Activated CD4-positive, alpha-beta T cell treated with anti-CD3 and anti-CD28 coated beads for 36 hours (primary cell): ENCODE data around the gene SNRNP70. TPM values are rescaled to one million over a fixed set of nuclear protein-coding genes. Genes with fewer than 3 reads are reported as not detected.

ENCODE experiments used
- ATAC-seq: fragments of 200-7000 bp; cut with Tn5 transposase; one replicate; pipeline ENCODE4 v1.10.0; 2021; ENCODE audit warnings: mild to moderate bottlenecking, moderate library complexity
- CTCF ChIA-PET: fragments of 350-600 bp; sonication (Branson Sonifier 250); formaldehyde crosslinking; loops from one replicate; lab custom pipeline; 2021; ENCODE audit warnings: antibody characterized with exemption; lab: Charles Lee
- POLR2A ChIA-PET: fragments of 350-600 bp; sonication (Branson Sonifier 250); formaldehyde crosslinking; loops from one replicate; lab custom pipeline; 2021; ENCODE audit warnings: antibody characterized with exemption, inconsistent platforms; lab: Charles Lee
- DNase-seq: peaks from one replicate; pipeline ENCODE4 v3.0.0-alpha.2; 2020
- H3K27ac Mint-ChIP-seq: one replicate; pipeline ENCODE4 v1.8.0; 2021; ENCODE audit warnings: mixed read lengths
- H3K27me3 Mint-ChIP-seq: one replicate; pipeline ENCODE4 v1.8.0; 2021; ENCODE audit warnings: mixed read lengths
- H3K36me3 Mint-ChIP-seq: one replicate; pipeline ENCODE4 v1.8.0; 2021; ENCODE audit warnings: low read depth, mixed read lengths
- H3K4me1 Mint-ChIP-seq: one replicate; pipeline ENCODE4 v1.8.0; 2021; ENCODE audit warnings: mixed read lengths
- H3K4me3 Mint-ChIP-seq: one replicate; pipeline ENCODE4 v1.8.0; 2021; ENCODE audit warnings: mild to moderate bottlenecking, moderate library complexity, mixed read lengths
- H3K9me3 Mint-ChIP-seq: one replicate; pipeline ENCODE4 v1.8.0; 2021; ENCODE audit warnings: low read depth, mixed read lengths
- intact Hi-C, 2 experiments: fragments of 100-400 bp; cut with DNase I in 1 of 2; cut with micrococcal nuclease in 1 of 2; formaldehyde crosslinking; loops; one replicate each; pipeline versions ENCODE4 v1.14.2 to v1.15.1; 2022 to 2024; cut with DNase I, micrococcal nuclease
- total RNA-seq, 2 experiments: library from RNA; stranded (reverse); gene quantifications; one replicate each; pipeline ENCODE4 v1.2.3, GENCODE V29; 2021

SNRNP70 gene
- total RNA-seq, 2 experiments from 2014 or later: 225 to 306 TPM

GRCh38 chr19:49148044-49148682, 62.9 kb downstream of the SNRNP70 start:
- POLR2A ChIA-PET: no interaction called here
- DNase-seq (no peak), ATAC-seq (no peak)
- Mint-ChIP-seq H3K4me1 (peaks cover 28% of the 10 kb centered on the region), H3K4me3 (no peak overlapping the region), H3K27ac (no peak overlapping the region), H3K9me3 (no peaks in the 10 kb centered on the region), H3K36me3 (peaks cover 2% of the 10 kb centered on the region), H3K27me3 (peaks cover 51% of the 10 kb centered on the region)
- intact Hi-C loops: loop anchor here in 1 of 2 experiments (5.0 to 10.0 kb wide), 2 partner anchors 44 to 153 kb away; partner anchors contain the start of genes GYS1 and RUVBL2
- CTCF ChIA-PET: interaction anchor here (0.6 to 1.9 kb wide), 5 partner anchors 9 to 386 kb away, joined by 3 to 7 read pairs (median 4); partner anchors contain the start of genes GYS1 and RUVBL2

GRCh38 chr19:49148784-49149651, 63.8 kb downstream of the SNRNP70 start:
- ATAC-seq: peak; percentile 53
- ChIA-PET POLR2A (interaction anchor here (0.9 kb wide), 1 partner anchor 20 kb away, joined by 3 read pairs; no protein-coding TSS in a partner anchor), CTCF (interaction anchor here (0.6 to 1.9 kb wide), 6 partner anchors 10 to 385 kb away, joined by 3 to 7 read pairs (median 4); partner anchors contain the start of genes GYS1 and RUVBL2)
- H3K36me3 Mint-ChIP-seq: peaks cover 2% of the 10 kb centered on the region
- peaks cover 58% of the 10 kb centered on the region for H3K27me3 Mint-ChIP-seq
- peaks cover 28% of the 10 kb centered on the region for H3K4me1 Mint-ChIP-seq
- H3K4me3 Mint-ChIP-seq: peak overlapping the region; percentile 67
- no peak overlapping the region for H3K27ac Mint-ChIP-seq
- intact Hi-C loops: loop anchor here (1.0 to 10.0 kb wide), 4 partner anchors 16 to 154 kb away; partner anchors contain the start of genes GYS1 (in 1 of the 2) and RUVBL2 (in 1 of the 2)
- DNase-seq: peak; percentile 93
- no peaks in the 10 kb centered on the region for H3K9me3 Mint-ChIP-seq

- Mint-ChIP-seq H3K4me1 (peaks cover 28% of the 10 kb centered on the region), H3K27me3 (peaks cover 64% of the 10 kb centered on the region), H3K27ac (no peak overlapping the region), H3K4me3 (peak overlapping the region; percentile 67), H3K36me3 (peaks cover 2% of the 10 kb centered on the region), H3K9me3 (no peaks in the 10 kb centered on the region)
- ChIA-PET POLR2A (interaction anchor here (0.9 kb wide), 1 partner anchor 21 kb away, joined by 3 read pairs; no protein-coding TSS in a partner anchor), CTCF (interaction anchor here (0.6 to 1.9 kb wide), 5 partner anchors 10 to 156 kb away, joined by 3 to 7 read pairs (median 5); partner anchors contain the start of genes GYS1 and RUVBL2)
- DNase-seq (no peak), ATAC-seq (no peak)
- intact Hi-C loops: loop anchor here (1.0 to 10.0 kb wide), 7 partner anchors 16 to 293 kb away; partner anchors contain the start of genes CGB7 (in 1 of the 2), GYS1 (in 1 of the 2), LHB (in 1 of the 2) and RUVBL2 (in 1 of the 2)
Measured at GRCh38 chr19:49149652-49150105, 64.4 kb downstream of the SNRNP70 start.

GRCh38 chr19:49150106-49150943, 65.1 kb downstream of the SNRNP70 start:
- ATAC-seq (no peak), DNase-seq (peak; percentile 61)
- Mint-ChIP-seq H3K36me3 (peaks cover 2% of the 10 kb centered on the region), H3K4me1 (peaks cover 26% of the 10 kb centered on the region), H3K27ac (no peak overlapping the region), H3K4me3 (peak overlapping the region; percentile 67), H3K9me3 (no peaks in the 10 kb centered on the region), H3K27me3 (peaks cover 67% of the 10 kb centered on the region)
- intact Hi-C loops: loop anchor here (2.0 to 5.0 kb wide), 3 partner anchors 93 to 292 kb away; partner anchors contain the start of genes CGB7 (in 1 of the 2) and LHB (in 1 of the 2)
- POLR2A ChIA-PET: interaction anchor here (0.6 kb wide), 2 partner anchors 121 to 128 kb away, joined by 3 to 5 read pairs; no protein-coding TSS in a partner anchor
- CTCF ChIA-PET: interaction anchor here (0.6 to 1.8 kb wide), 4 partner anchors 37 to 157 kb away, joined by 3 to 7 read pairs (median 4); partner anchors contain the start of genes GYS1 and RUVBL2

- H3K4me3 Mint-ChIP-seq: no peak overlapping the region
- DNase-seq (no peak), ATAC-seq (no peak)
- H3K27me3 Mint-ChIP-seq: peaks cover 68% of the 10 kb centered on the region
- no peak overlapping the region for H3K27ac Mint-ChIP-seq
- ChIA-PET POLR2A (interaction anchor here (0.6 kb wide), 1 partner anchor 127 kb away, joined by 5 read pairs; no protein-coding TSS in a partner anchor), CTCF (interaction anchor here (0.5 to 0.9 kb wide), 3 partner anchors 17 to 53 kb away, joined by 3 to 5 read pairs (median 4); no protein-coding TSS in a partner anchor)
- H3K9me3 Mint-ChIP-seq: no peaks in the 10 kb centered on the region
- peaks cover 2% of the 10 kb centered on the region for H3K36me3 Mint-ChIP-seq
- intact Hi-C loops: loop anchor here (2.0 to 5.0 kb wide), 3 partner anchors 94 to 292 kb away; partner anchors contain the start of genes CGB7 (in 1 of the 2) and LHB (in 1 of the 2)
- H3K4me1 Mint-ChIP-seq: peaks cover 21% of the 10 kb centered on the region
Measured at GRCh38 chr19:49150944-49151243, 65.6 kb downstream of the SNRNP70 start.

- ChIA-PET CTCF (interaction anchor here (0.5 to 0.9 kb wide), 3 partner anchors 17 to 54 kb away, joined by 3 to 5 read pairs (median 4); no protein-coding TSS in a partner anchor), POLR2A (no interaction called here)
- intact Hi-C loops: loop anchor here (2.0 to 5.0 kb wide), 3 partner anchors 94 to 291 kb away; partner anchors contain the start of genes CGB7 (in 1 of the 2) and LHB (in 1 of the 2)
- no peak overlapping the region for H3K4me3 Mint-ChIP-seq
- H3K27ac Mint-ChIP-seq: no peak overlapping the region
- H3K4me1 Mint-ChIP-seq: peaks cover 21% of the 10 kb centered on the region
- peak; percentile 71 for DNase-seq
- ATAC-seq: peak; percentile 37
- no peaks in the 10 kb centered on the region for H3K9me3 Mint-ChIP-seq
- peaks cover 2% of the 10 kb centered on the region for H3K36me3 Mint-ChIP-seq
- H3K27me3 Mint-ChIP-seq: peaks cover 69% of the 10 kb centered on the region
Measured at GRCh38 chr19:49151267-49152118, 66.2 kb downstream of the SNRNP70 start.

- peaks cover 2% of the 10 kb centered on the region for H3K36me3 Mint-ChIP-seq
- H3K27me3 Mint-ChIP-seq: peaks cover 66% of the 10 kb centered on the region
- CTCF ChIA-PET: no interaction called here
- H3K4me1 Mint-ChIP-seq: peaks cover 21% of the 10 kb centered on the region
- no peak overlapping the region for H3K4me3 Mint-ChIP-seq
- H3K9me3 Mint-ChIP-seq: no peaks in the 10 kb centered on the region
- intact Hi-C loops: loop anchor here (5.0 kb wide), 2 partner anchors 95 to 135 kb away; partner anchors contain the start of genes CGB7 (in 1 of the 2) and LHB (in 1 of the 2)
- H3K27ac Mint-ChIP-seq: no peak overlapping the region
- POLR2A ChIA-PET: no interaction called here
- ATAC-seq (no peak), DNase-seq (no peak)
Measured at GRCh38 chr19:49152119-49152550, 66.9 kb downstream of the SNRNP70 start.

GRCh38 chr19:49153167-49153809, 68.0 kb downstream of the SNRNP70 start:
- Mint-ChIP-seq H3K36me3 (peaks cover 2% of the 10 kb centered on the region), H3K9me3 (no peaks in the 10 kb centered on the region), H3K4me3 (no peak overlapping the region), H3K4me1 (peaks cover 24% of the 10 kb centered on the region), H3K27ac (no peak overlapping the region), H3K27me3 (peaks cover 65% of the 10 kb centered on the region)
- DNase-seq (no peak), ATAC-seq (no peak)
- intact Hi-C loops: loop anchor here (5.0 kb wide), 2 partner anchors 96 to 136 kb away; partner anchors contain the start of genes CGB7 (in 1 of the 2) and LHB (in 1 of the 2)
- POLR2A ChIA-PET: no interaction called here
- CTCF ChIA-PET: no interaction called here

- peaks cover 61% of the 10 kb centered on the region for H3K27me3 Mint-ChIP-seq
- no peaks in the 10 kb centered on the region for H3K9me3 Mint-ChIP-seq
- ATAC-seq (no peak), DNase-seq (no peak)
- ChIA-PET POLR2A (no interaction called here), CTCF (no interaction called here)
- peaks cover 2% of the 10 kb centered on the region for H3K36me3 Mint-ChIP-seq
- H3K27ac Mint-ChIP-seq: no peak overlapping the region
- H3K4me3 Mint-ChIP-seq: no peak overlapping the region
- peaks cover 21% of the 10 kb centered on the region for H3K4me1 Mint-ChIP-seq
- intact Hi-C loops: loop anchor here (5.0 kb wide), 2 partner anchors 97 to 137 kb away; partner anchors contain the start of genes CGB7 (in 1 of the 2) and LHB (in 1 of the 2)
Measured at GRCh38 chr19:49154279-49154678, 69.0 kb downstream of the SNRNP70 start.
